ENCODE data around the gene SPDYC.
A peak's percentile ranks its signal among the peaks of the same experiment; 100 is the strongest.

The SPDYC gene

DNA sequence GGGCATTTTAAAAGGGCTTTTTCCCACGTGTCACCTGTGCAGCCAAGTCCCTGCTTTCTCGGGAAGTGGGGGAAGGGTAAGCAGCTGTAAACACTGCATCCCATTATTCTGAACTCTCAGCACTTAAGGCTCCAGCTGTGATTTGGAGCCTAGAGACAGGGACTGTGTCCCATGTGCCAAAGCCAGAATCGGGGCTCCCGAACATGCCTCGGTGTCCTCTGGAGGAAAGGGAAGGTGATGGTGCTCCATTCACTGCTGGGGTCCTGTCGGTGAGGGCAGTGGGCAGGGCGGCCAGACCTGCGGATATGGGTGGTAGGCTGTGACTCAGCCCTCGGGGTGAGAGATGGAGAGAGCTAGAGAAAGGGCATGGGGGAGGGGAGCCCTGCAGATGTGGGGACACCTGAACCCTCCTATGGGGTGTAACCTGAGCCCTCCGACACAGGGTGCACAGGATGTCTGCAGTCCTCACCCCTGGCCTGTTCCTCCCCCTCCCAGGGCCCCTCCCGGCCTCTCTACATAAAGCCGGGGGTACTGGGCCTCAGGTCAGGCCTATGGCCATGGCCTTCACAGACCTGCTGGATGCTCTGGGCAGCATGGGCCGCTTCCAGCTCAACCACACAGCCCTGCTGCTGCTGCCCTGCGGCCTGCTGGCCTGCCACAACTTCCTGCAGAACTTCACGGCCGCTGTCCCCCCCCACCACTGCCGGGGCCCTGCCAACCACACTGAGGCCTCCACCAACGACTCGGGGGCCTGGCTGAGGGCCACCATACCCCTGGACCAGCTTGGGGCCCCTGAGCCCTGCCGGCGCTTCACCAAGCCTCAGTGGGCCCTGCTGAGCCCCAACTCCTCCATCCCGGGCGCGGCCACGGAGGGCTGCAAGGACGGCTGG lies 43.5 kb downstream of the SPDYC start:
- peak; percentile 12 for ATAC-seq
- no peak for TF ChIP-seq SNAI2 (CRISPR knock-in tag; IDR thresholded peaks at IDR 0.05)
- no peak for TF ChIP-seq CSDC2 (CRISPR knock-in tag; IDR thresholded peaks at IDR 0.05)
- TF ChIP-seq, protein P1, sequence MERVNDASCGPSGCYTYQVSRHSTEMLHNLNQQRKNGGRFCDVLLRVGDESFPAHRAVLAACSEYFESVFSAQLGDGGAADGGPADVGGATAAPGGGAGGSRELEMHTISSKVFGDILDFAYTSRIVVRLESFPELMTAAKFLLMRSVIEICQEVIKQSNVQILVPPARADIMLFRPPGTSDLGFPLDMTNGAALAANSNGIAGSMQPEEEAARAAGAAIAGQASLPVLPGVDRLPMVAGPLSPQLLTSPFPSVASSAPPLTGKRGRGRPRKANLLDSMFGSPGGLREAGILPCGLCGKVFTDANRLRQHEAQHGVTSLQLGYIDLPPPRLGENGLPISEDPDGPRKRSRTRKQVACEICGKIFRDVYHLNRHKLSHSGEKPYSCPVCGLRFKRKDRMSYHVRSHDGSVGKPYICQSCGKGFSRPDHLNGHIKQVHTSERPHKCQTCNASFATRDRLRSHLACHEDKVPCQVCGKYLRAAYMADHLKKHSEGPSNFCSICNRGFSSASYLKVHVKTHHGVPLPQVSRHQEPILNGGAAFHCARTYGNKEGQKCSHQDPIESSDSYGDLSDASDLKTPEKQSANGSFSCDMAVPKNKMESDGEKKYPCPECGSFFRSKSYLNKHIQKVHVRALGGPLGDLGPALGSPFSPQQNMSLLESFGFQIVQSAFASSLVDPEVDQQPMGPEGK (CRISPR knock-in tag; IDR thresholded peaks at IDR 0.05; ENCODE audit: borderline replicate concordance) = no peak
- TF ChIP-seq PPARA (CRISPR knock-in tag; IDR thresholded peaks at IDR 0.05; ENCODE audit: borderline replicate concordance) = no peak
- no peak for TF ChIP-seq TOX (CRISPR knock-in tag; IDR thresholded peaks at IDR 0.05; ENCODE audit: borderline replicate concordance)
- TF ChIP-seq, protein P2, sequence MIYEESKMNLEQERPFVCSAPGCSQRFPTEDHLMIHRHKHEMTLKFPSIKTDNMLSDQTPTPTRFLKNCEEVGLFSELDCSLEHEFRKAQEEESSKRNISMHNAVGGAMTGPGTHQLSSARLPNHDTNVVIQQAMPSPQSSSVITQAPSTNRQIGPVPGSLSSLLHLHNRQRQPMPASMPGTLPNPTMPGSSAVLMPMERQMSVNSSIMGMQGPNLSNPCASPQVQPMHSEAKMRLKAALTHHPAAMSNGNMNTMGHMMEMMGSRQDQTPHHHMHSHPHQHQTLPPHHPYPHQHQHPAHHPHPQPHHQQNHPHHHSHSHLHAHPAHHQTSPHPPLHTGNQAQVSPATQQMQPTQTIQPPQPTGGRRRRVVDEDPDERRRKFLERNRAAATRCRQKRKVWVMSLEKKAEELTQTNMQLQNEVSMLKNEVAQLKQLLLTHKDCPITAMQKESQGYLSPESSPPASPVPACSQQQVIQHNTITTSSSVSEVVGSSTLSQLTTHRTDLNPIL (CRISPR knock-in tag; IDR thresholded peaks at IDR 0.05; ENCODE audit: low read depth) = no peak
- TF ChIP-seq ZC3H10 (CRISPR knock-in tag; IDR thresholded peaks at IDR 0.05) = no peak
- no peak for TF ChIP-seq OSR1 (CRISPR knock-in tag; IDR thresholded peaks at IDR 0.05)
- no peak for TF ChIP-seq ARNTL (CRISPR knock-in tag; IDR thresholded peaks at IDR 0.05; ENCODE audit: borderline replicate concordance, low read depth)
- TF ChIP-seq BACH2 (CRISPR knock-in tag; IDR thresholded peaks at IDR 0.05; ENCODE audit: borderline replicate concordance) = no peak
- TF ChIP-seq ZFP30 (CRISPR knock-in tag; IDR thresholded peaks at IDR 0.05) = no peak
- no peak for TF ChIP-seq GLIS3 (CRISPR knock-in tag; IDR thresholded peaks at IDR 0.05)
- no peak for TF ChIP-seq ESRRG (CRISPR knock-in tag; IDR thresholded peaks at IDR 0.05)
- no peak for TF ChIP-seq RARB (CRISPR knock-in tag; IDR thresholded peaks at IDR 0.05)
- TF ChIP-seq ISL1 (CRISPR knock-in tag; IDR thresholded peaks at IDR 0.05) = no peak
- no peak for TF ChIP-seq TCF4 (CRISPR knock-in tag; IDR thresholded peaks at IDR 0.05; ENCODE audit: borderline replicate concordance)
- TF ChIP-seq ZNF8 (CRISPR knock-in tag; IDR thresholded peaks at IDR 0.05) = no peak

DNA sequence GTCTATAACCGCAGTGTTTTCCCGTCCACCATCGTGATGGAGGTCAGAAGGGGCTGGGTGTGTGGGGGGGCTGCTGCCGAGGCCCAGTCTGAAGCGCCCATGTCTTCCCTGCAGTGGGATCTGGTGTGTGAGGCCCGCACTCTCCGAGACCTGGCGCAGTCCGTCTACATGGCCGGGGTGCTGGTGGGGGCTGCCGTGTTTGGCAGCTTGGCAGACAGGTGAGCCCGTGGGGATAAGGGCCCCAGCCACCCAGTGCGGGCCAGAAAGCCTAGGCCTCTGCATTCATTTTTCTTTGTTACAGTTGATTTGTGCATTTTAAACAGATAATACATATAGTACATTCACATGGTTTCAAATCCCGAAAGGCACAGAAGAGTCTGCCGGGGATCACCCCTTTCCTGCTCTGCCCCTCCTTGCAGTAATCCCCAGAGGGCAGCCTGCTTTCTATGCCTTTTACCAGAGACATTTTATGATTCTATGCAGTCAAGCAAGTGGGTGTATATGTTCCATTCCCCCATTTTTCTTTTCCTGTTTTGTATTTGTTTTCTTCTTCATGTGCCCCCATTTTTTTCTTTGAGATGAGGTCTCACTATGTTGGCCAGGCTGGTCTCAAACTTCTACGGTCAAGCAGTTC lies 44.3 kb downstream of the SPDYC start:
- TF ChIP-seq SNAI2 (CRISPR knock-in tag; IDR thresholded peaks at IDR 0.05) (no peak), ZNF70 (CRISPR knock-in tag; IDR thresholded peaks at IDR 0.05) (no peak), ZNF565 (CRISPR knock-in tag; conservative IDR thresholded peaks at IDR 0.05; ENCODE audit: low read depth) (no peak), ISL1 (CRISPR knock-in tag; IDR thresholded peaks at IDR 0.05) (no peak), TOX (CRISPR knock-in tag; IDR thresholded peaks at IDR 0.05; ENCODE audit: borderline replicate concordance) (no peak), BACH2 (CRISPR knock-in tag; IDR thresholded peaks at IDR 0.05; ENCODE audit: borderline replicate concordance) (no peak), CSDC2 (CRISPR knock-in tag; IDR thresholded peaks at IDR 0.05) (no peak), ZFP30 (CRISPR knock-in tag; IDR thresholded peaks at IDR 0.05) (no peak), ZNF8 (CRISPR knock-in tag; IDR thresholded peaks at IDR 0.05) (no peak), ZFP3 (CRISPR knock-in tag; IDR thresholded peaks at IDR 0.05) (no peak), ESRRG (CRISPR knock-in tag; IDR thresholded peaks at IDR 0.05) (no peak), GLIS3 (CRISPR knock-in tag; IDR thresholded peaks at IDR 0.05) (no peak), TCF4 (CRISPR knock-in tag; IDR thresholded peaks at IDR 0.05; ENCODE audit: borderline replicate concordance) (no peak), RARB (CRISPR knock-in tag; IDR thresholded peaks at IDR 0.05) (no peak)
- TF ChIP-seq, protein P2 (CRISPR knock-in tag; IDR thresholded peaks at IDR 0.05; ENCODE audit: low read depth) = no peak
- TF ChIP-seq, protein P3, sequence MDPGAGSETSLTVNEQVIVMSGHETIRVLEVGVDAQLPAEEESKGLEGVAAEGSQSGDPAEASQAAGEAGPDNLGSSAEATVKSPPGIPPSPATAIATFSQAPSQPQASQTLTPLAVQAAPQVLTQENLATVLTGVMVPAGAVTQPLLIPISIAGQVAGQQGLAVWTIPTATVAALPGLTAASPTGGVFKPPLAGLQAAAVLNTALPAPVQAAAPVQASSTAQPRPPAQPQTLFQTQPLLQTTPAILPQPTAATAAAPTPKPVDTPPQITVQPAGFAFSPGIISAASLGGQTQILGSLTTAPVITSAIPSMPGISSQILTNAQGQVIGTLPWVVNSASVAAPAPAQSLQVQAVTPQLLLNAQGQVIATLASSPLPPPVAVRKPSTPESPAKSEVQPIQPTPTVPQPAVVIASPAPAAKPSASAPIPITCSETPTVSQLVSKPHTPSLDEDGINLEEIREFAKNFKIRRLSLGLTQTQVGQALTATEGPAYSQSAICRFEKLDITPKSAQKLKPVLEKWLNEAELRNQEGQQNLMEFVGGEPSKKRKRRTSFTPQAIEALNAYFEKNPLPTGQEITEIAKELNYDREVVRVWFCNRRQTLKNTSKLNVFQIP (CRISPR knock-in tag; IDR thresholded peaks at IDR 0.05; ENCODE audit: borderline replicate concordance, low read depth) = no peak
- TF ChIP-seq, protein P1 (CRISPR knock-in tag; IDR thresholded peaks at IDR 0.05; ENCODE audit: borderline replicate concordance) = no peak
- TF ChIP-seq, protein P4, sequence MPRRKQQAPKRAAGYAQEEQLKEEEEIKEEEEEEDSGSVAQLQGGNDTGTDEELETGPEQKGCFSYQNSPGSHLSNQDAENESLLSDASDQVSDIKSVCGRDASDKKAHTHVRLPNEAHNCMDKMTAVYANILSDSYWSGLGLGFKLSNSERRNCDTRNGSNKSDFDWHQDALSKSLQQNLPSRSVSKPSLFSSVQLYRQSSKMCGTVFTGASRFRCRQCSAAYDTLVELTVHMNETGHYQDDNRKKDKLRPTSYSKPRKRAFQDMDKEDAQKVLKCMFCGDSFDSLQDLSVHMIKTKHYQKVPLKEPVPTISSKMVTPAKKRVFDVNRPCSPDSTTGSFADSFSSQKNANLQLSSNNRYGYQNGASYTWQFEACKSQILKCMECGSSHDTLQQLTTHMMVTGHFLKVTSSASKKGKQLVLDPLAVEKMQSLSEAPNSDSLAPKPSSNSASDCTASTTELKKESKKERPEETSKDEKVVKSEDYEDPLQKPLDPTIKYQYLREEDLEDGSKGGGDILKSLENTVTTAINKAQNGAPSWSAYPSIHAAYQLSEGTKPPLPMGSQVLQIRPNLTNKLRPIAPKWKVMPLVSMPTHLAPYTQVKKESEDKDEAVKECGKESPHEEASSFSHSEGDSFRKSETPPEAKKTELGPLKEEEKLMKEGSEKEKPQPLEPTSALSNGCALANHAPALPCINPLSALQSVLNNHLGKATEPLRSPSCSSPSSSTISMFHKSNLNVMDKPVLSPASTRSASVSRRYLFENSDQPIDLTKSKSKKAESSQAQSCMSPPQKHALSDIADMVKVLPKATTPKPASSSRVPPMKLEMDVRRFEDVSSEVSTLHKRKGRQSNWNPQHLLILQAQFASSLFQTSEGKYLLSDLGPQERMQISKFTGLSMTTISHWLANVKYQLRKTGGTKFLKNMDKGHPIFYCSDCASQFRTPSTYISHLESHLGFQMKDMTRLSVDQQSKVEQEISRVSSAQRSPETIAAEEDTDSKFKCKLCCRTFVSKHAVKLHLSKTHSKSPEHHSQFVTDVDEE (CRISPR knock-in tag; IDR thresholded peaks at IDR 0.05) = no peak
- no peak; the same call in 2 of the 3 replicates for ATAC-seq
